SK-N-SH (cell line): ENCODE data around the gene FOXE3. TPM values are rescaled to one million over a fixed set of nuclear protein-coding genes. Genes with fewer than 3 reads are reported as not detected.

Experiments used
- CTCF ChIA-PET: fragments of 300-600, 350-600 bp; formaldehyde crosslinking; extraction: SDS; loops from one replicate; lab custom pipeline; 2021; lab: Yijun Ruan, JAX
- POLR2A ChIA-PET: fragments of 350-600 bp; sonication (Branson Sonifier 250); formaldehyde crosslinking; extraction: SDS; loops from one replicate; lab custom pipeline; 2020; ENCODE audit warnings: antibody characterized with exemption, inconsistent platforms; lab: Yijun Ruan, JAX
- DNase-seq: peaks from one replicate; pipeline ENCODE4 v3.0.0; 2012
- H2AFZ ChIP-seq: fragments of 200-600 bp; sonication (generic); 2 replicates; pipeline ENCODE4 v1.8.1; 2016; ENCODE audit warnings: antibody characterized with exemption, mild to moderate bottlenecking, low read depth
- H3F3A ChIP-seq: fragments of 200-600 bp; sonication (generic); replicated peaks from 2 replicates; pipeline ENCODE3; 2016; ENCODE audit warnings: antibody characterized with exemption, mild to moderate bottlenecking; ENCODE audit not compliant: insufficient read depth
- H3K27ac ChIP-seq, 2 experiments: fragments of 200-500 bp in 1 of 2; fragments of 200-600 bp in 1 of 2; sonication (Bioruptor generic) in 1 of 2; sonication (generic), shearing (Covaris generic) in 1 of 2; 2 replicates each; pipeline versions ENCODE4 v1.5.1 to v1.6.1; 2014 to 2016; ENCODE audit warnings: low read depth in 2 of 2, inconsistent platforms in 1 of 2, low read length in 1 of 2, mild to moderate bottlenecking in 1 of 2, mixed read lengths in 1 of 2
- H3K27me3 ChIP-seq: fragments of 200-600 bp; sonication (generic), shearing (Covaris generic); 2 replicates; pipeline ENCODE4 v1.6.1; 2016; ENCODE audit warnings: mixed run types; ENCODE audit not compliant: insufficient read depth
- H3K36me3 ChIP-seq, 2 experiments: fragments of 200-500 bp in 1 of 2; fragments of 200-600 bp in 1 of 2; sonication (Bioruptor generic) in 1 of 2; sonication (generic) in 1 of 2; replicated peaks in 1 of 2; 2 replicates each; pipeline versions ENCODE3 to v1.5.1; 2014 to 2016; ENCODE audit warnings: low read length in 1 of 2, mild to moderate bottlenecking in 1 of 2; ENCODE audit not compliant: insufficient read depth in 2 of 2, control insufficient read depth in 1 of 2
- H3K4me1 ChIP-seq, 2 experiments: fragments of 200-500 bp in 1 of 2; fragments of 200-600 bp in 1 of 2; sonication (Bioruptor generic) in 1 of 2; sonication (generic), shearing (Covaris generic) in 1 of 2; 2 replicates each; pipeline versions ENCODE4 v1.5.1 to v1.6.1; 2014 to 2016; ENCODE audit warnings: low read depth in 1 of 2, low read length in 1 of 2, mixed run types in 1 of 2; ENCODE audit not compliant: insufficient read depth in 2 of 2, control insufficient read depth in 1 of 2
- H3K4me2 ChIP-seq: fragments of 200-600 bp; sonication (generic), shearing (Covaris generic); 2 replicates; pipeline ENCODE4 v1.6.1; 2017; ENCODE audit warnings: mixed run types
- H3K4me3 ChIP-seq, 2 experiments: fragments of 200-500 bp in 1 of 2; fragments of 200-600 bp in 1 of 2; sonication (Bioruptor generic) in 1 of 2; sonication (generic), shearing (Covaris generic) in 1 of 2; 2 replicates each; pipeline versions ENCODE4 v1.5.1 to v1.8.1; 2014 to 2016; ENCODE audit warnings: low read depth in 2 of 2, inconsistent platforms in 1 of 2, low read length in 1 of 2, mild to moderate bottlenecking in 1 of 2, mixed read lengths in 1 of 2, moderate library complexity in 1 of 2
- H3K79me2 ChIP-seq: fragments of 200-600 bp; sonication (generic); 2 replicates; pipeline ENCODE4 v1.8.1; 2017; ENCODE audit warnings: mild to moderate bottlenecking; ENCODE audit not compliant: insufficient read depth
- H3K9ac ChIP-seq: fragments of 200-600 bp; sonication (generic); 2 replicates; pipeline ENCODE4 v1.6.1; 2017; ENCODE audit warnings: mixed run types
- H3K9me2 ChIP-seq: fragments of 200-600 bp; sonication (generic); 2 replicates; pipeline ENCODE4 v1.6.1; 2017; ENCODE audit warnings: mixed run types
- H3K9me3 ChIP-seq: fragments of 200-600 bp; sonication (generic); 2 replicates; pipeline ENCODE4 v1.6.1; 2017; ENCODE audit warnings: mixed run types, mild to moderate bottlenecking, moderate library complexity
- H4K20me1 ChIP-seq: fragments of 200-600 bp; sonication (generic); 2 replicates; pipeline ENCODE4 v1.6.1; 2017; ENCODE audit warnings: mild to moderate bottlenecking, mixed run types; ENCODE audit not compliant: insufficient read depth
- CHD2 ChIP-seq: fragments of 150-350 bp; IDR thresholded peaks from 2 replicates; pipeline ENCODE4 v1.6.1; 2018; ENCODE audit warnings: low read length; ENCODE audit not compliant: partially characterized antibody
- ELF1 ChIP-seq: IDR thresholded peaks from 2 replicates; pipeline ENCODE4 v1.4.0; 2012
- EP300 ChIP-seq, 2 experiments: IDR thresholded peaks; 2 replicates each; pipeline versions ENCODE4 v1.4.0 to v1.6.1; 2012; ENCODE audit warnings: borderline replicate concordance in 1 of 2, low read depth in 1 of 2, low read length in 1 of 2
- EZH2phosphoT487 ChIP-seq: fragments of 200-600 bp; sonication (generic); IDR thresholded peaks from 2 replicates; pipeline ENCODE4 v1.6.1; 2017; ENCODE audit warnings: low read depth, mixed run types, mild to moderate bottlenecking, antibody characterized with exemption, moderate library complexity, borderline replicate concordance
- FOSL2 ChIP-seq: IDR thresholded peaks from 2 replicates; pipeline ENCODE4 v1.4.0; 2012; ENCODE audit warnings: low read depth, mild to moderate bottlenecking, moderate library complexity, borderline replicate concordance
- FOXJ3 ChIP-seq: sonication (generic); formaldehyde crosslinking; IDR thresholded peaks from 2 replicates; pipeline ENCODE4 v1.5.1; 2020; ENCODE audit warnings: mild to moderate bottlenecking, missing genetic modification reagents
- FOXM1 ChIP-seq: IDR thresholded peaks from 2 replicates; pipeline ENCODE4 v1.4.0; 2012; ENCODE audit warnings: low read depth, mild to moderate bottlenecking
- GABPA ChIP-seq: IDR thresholded peaks from 2 replicates; pipeline ENCODE4 v1.4.0; 2012; ENCODE audit warnings: low read depth, mild to moderate bottlenecking
- GATA2 ChIP-seq: sonication (generic); formaldehyde crosslinking; IDR thresholded peaks from 2 replicates; pipeline ENCODE4 v1.5.0; 2020; ENCODE audit warnings: mild to moderate bottlenecking, missing genetic modification reagents
- MEF2A ChIP-seq: IDR thresholded peaks from 2 replicates; pipeline ENCODE4 v1.4.0; 2012; ENCODE audit warnings: low read depth, borderline replicate concordance
- POLR2AphosphoS5 ChIP-seq: IDR thresholded peaks from 2 replicates; pipeline ENCODE4 v1.6.1; 2012; ENCODE audit warnings: low read depth, low read length
- RAD21 ChIP-seq: IDR thresholded peaks from 2 replicates; pipeline ENCODE4 v1.6.1; 2012; ENCODE audit warnings: mild to moderate bottlenecking, low read length
- RCOR1 ChIP-seq: fragments of 150-350 bp; IDR thresholded peaks from 2 replicates; pipeline ENCODE4 v1.6.1; 2017; ENCODE audit warnings: antibody characterized with exemption, low read length
- SMC3 ChIP-seq: IDR thresholded peaks from 2 replicates; pipeline ENCODE4 v1.6.1; 2012; ENCODE audit warnings: low read depth, low read length, improper control_type of control experiment
- TEAD4 ChIP-seq: IDR thresholded peaks from 2 replicates; pipeline ENCODE4 v1.4.0; 2012; ENCODE audit warnings: mild to moderate bottlenecking, borderline replicate concordance; ENCODE audit not compliant: insufficient read depth
- YY1 ChIP-seq: IDR thresholded peaks from 2 replicates; pipeline ENCODE4 v1.4.0; 2012; ENCODE audit warnings: low read depth, mild to moderate bottlenecking
- WGBS: methylation state at CpG from one replicate; pipeline ENCODE4 v1.1.6; 2017; ENCODE audit warnings: low lambda C conversion rate; 5-methylcytosine and 5-hydroxymethylcytosine counted together
- polyA plus RNA-seq, 3 experiments: library from polyadenylated mRNA; depleted of rRNA; stranded (reverse); fragments of >200 nt; gene quantifications; 2 replicates each; pipeline ENCODE4 v1.2.3, GENCODE V29; 2012
- TF ChIP-seq, protein P1 (sequence below): IDR thresholded peaks from 2 replicates; pipeline ENCODE4 v1.6.1; 2012; ENCODE audit warnings: mild to moderate bottlenecking, low read depth, low read length, moderate library complexity
- TF ChIP-seq, protein P2 (sequence below): fragments of 150-350 bp; IDR thresholded peaks from 2 replicates; pipeline ENCODE4 v1.6.1; 2016; ENCODE audit warnings: mild to moderate bottlenecking, low read depth, low read length

FOXE3 gene
- polyA plus RNA-seq, 1 of the 3 experiments (the other 2 are of a cell fraction), result not detected

- POLR2A ChIA-PET, result no interaction called here
- Histone ChIP-seq H3K27me3 (no peaks in the 10 kb centered on the region), H3K9me2 (no peaks in the 10 kb centered on the region), H3K27ac (no peak overlapping the region), H3K9me3 (no peaks in the 10 kb centered on the region), H3F3A (peaks cover 10% of the 10 kb centered on the region), H4K20me1 (no peaks in the 10 kb centered on the region), H3K79me2 (peaks cover 3% of the 10 kb centered on the region; the same call in 1 of the 2 replicates), H3K4me3 (no peak overlapping the region), H3K4me2 (no peak overlapping the region), H2AFZ (no peak overlapping the region), H3K36me3 (peaks cover 63 to 75% of the 10 kb centered on the region in 2 experiments), H3K9ac (no peak overlapping the region), H3K4me1 (no peaks in the 10 kb centered on the region)
- TF ChIP-seq TEAD4 (no peak), POLR2AphosphoS5 (no peak), SMC3 (no peak), RAD21 (no peak), GABPA (no peak), ELF1 (no peak), RCOR1 (no peak)
- TF ChIP-seq, protein P1, sequence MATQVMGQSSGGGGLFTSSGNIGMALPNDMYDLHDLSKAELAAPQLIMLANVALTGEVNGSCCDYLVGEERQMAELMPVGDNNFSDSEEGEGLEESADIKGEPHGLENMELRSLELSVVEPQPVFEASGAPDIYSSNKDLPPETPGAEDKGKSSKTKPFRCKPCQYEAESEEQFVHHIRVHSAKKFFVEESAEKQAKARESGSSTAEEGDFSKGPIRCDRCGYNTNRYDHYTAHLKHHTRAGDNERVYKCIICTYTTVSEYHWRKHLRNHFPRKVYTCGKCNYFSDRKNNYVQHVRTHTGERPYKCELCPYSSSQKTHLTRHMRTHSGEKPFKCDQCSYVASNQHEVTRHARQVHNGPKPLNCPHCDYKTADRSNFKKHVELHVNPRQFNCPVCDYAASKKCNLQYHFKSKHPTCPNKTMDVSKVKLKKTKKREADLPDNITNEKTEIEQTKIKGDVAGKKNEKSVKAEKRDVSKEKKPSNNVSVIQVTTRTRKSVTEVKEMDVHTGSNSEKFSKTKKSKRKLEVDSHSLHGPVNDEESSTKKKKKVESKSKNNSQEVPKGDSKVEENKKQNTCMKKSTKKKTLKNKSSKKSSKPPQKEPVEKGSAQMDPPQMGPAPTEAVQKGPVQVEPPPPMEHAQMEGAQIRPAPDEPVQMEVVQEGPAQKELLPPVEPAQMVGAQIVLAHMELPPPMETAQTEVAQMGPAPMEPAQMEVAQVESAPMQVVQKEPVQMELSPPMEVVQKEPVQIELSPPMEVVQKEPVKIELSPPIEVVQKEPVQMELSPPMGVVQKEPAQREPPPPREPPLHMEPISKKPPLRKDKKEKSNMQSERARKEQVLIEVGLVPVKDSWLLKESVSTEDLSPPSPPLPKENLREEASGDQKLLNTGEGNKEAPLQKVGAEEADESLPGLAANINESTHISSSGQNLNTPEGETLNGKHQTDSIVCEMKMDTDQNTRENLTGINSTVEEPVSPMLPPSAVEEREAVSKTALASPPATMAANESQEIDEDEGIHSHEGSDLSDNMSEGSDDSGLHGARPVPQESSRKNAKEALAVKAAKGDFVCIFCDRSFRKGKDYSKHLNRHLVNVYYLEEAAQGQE, result no peak
- DNase-seq, result no peak
- CTCF ChIA-PET, result interaction anchor here (1.7 kb wide), 1 partner anchor 14 kb away, joined by 4 read pairs; no protein-coding TSS in a partner anchor
- WGBS, result 56% methylated on average over 1 of the region's 1 CpG
Observed at GRCh38 chr1:47374501-47374900, 41.6 kb upstream of the FOXE3 start.

GRCh38 chr1:47378147-47378546 lies 37.9 kb upstream of the FOXE3 start:
- no peak overlapping the region for H3K27ac ChIP-seq
- CTCF ChIA-PET, result interaction anchor here (0.9 kb wide), 1 partner anchor 54 kb away, joined by 3 read pairs; no protein-coding TSS in a partner anchor
- H4K20me1 ChIP-seq, result no peaks in the 10 kb centered on the region
- H3F3A ChIP-seq, result peaks cover 4% of the 10 kb centered on the region
- no peak overlapping the region for H2AFZ ChIP-seq
- DNase-seq, result no peak
- H3K9ac ChIP-seq, result no peak overlapping the region
- H3K4me1 ChIP-seq, result no peaks in the 10 kb centered on the region
- H3K9me2 ChIP-seq, result no peaks in the 10 kb centered on the region
- no peaks in the 10 kb centered on the region for H3K9me3 ChIP-seq
- POLR2A ChIA-PET, result interaction anchor here (0.5 kb wide), 1 partner anchor 9 kb away, joined by 5 read pairs; no protein-coding TSS in a partner anchor
- no peaks in the 10 kb centered on the region for H3K79me2 ChIP-seq
- no peak overlapping the region for H3K4me3 ChIP-seq
- H3K36me3 ChIP-seq, result peaks cover 65 to 71% of the 10 kb centered on the region in 2 experiments
- 92% methylated on average over 1 of the region's 1 CpG for WGBS
- TF ChIP-seq CHD2, result no peak
- TF ChIP-seq EP300 (IDR thresholded peaks at IDR 0.05; ENCODE audit: borderline replicate concordance in 1 of 2, low read depth in 1 of 2, low read length in 1 of 2), result no peak
- no peak for TF ChIP-seq FOXM1
- no peak for TF ChIP-seq SMC3
- TF ChIP-seq, protein P2, sequence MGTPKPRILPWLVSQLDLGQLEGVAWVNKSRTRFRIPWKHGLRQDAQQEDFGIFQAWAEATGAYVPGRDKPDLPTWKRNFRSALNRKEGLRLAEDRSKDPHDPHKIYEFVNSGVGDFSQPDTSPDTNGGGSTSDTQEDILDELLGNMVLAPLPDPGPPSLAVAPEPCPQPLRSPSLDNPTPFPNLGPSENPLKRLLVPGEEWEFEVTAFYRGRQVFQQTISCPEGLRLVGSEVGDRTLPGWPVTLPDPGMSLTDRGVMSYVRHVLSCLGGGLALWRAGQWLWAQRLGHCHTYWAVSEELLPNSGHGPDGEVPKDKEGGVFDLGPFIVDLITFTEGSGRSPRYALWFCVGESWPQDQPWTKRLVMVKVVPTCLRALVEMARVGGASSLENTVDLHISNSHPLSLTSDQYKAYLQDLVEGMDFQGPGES, result no peak
- no peak for TF ChIP-seq FOSL2
- no peak for TF ChIP-seq FOXJ3
- TF ChIP-seq YY1, result no peak
- TF ChIP-seq EZH2phosphoT487, result no peak
- TF ChIP-seq GATA2, result no peak
- no peak for TF ChIP-seq RAD21
- TF ChIP-seq MEF2A, result no peak
- H3K27me3 ChIP-seq, result no peaks in the 10 kb centered on the region
- no peak overlapping the region for H3K4me2 ChIP-seq
